NT2/D1 (cell line): ENCODE measurements around the gene AGMO.

ENCODE experiments used
- SUZ12 ChIP-seq: IDR thresholded peaks from 2 replicates; pipeline ENCODE4 v1.6.1; 2011; ENCODE audit not compliant: insufficient read length, insufficient read depth; ENCODE audit errors: extremely low read depth
- YY1 ChIP-seq: IDR thresholded peaks from 2 replicates; pipeline ENCODE4 v1.6.1; 2011; ENCODE audit not compliant: insufficient read length, insufficient read depth
- ZNF274 ChIP-seq: IDR thresholded peaks from 2 replicates; pipeline ENCODE4 v1.6.1; 2011; ENCODE audit warnings: mild to moderate bottlenecking, low read depth, low read length

- no peak for TF ChIP-seq YY1
- no peak for TF ChIP-seq ZNF274
- no peak for TF ChIP-seq SUZ12
These were observed 258.5 kb downstream of the AGMO start for GRCh38 chr7:15303357-15303756.
